ENCODE results near the gene TMEM181.

Gene TMEM181

GRCh38 chr6:158646023-158646910 is 86.4 kb downstream of the TMEM181 start:
- Histone ChIP-seq H3K79me2 (ENCODE audit: low read length) (peaks cover 16% of the 10 kb centered on the region), H3K27me3 (replicated peaks; ENCODE audit: insufficient read depth, low read length) (no peaks in the 10 kb centered on the region), H3F3A (ENCODE audit: insufficient read depth, low read length) (peaks cover 8% of the 10 kb centered on the region; the same call in 1 of the 2 replicates), H3K9me2 (replicated peaks; ENCODE audit: insufficient read depth, low read length) (no peaks in the 10 kb centered on the region), H3K27ac (ENCODE audit: low read length) (no peak overlapping the region), H4K20me1 (ENCODE audit: insufficient read depth, low read length) (no peaks in the 10 kb centered on the region; the same call in 1 of the 2 replicates), H3K4me2 (ENCODE audit: low read depth, low read length) (no peak overlapping the region), H3K9me3 (replicated peaks; ENCODE audit: insufficient read depth, low read length) (no peaks in the 10 kb centered on the region), H3K4me3 (ENCODE audit: low read length) (no peak overlapping the region), H3K9ac (ENCODE audit: low read length) (no peak overlapping the region), H3K4me1 (ENCODE audit: low read length) (peaks cover 8% of the 10 kb centered on the region; the same call in 1 of the 2 replicates), H2AFZ (ENCODE audit: low read length) (no peak overlapping the region), H3K36me3 (replicated peaks; ENCODE audit: insufficient read depth, low read length) (no peaks in the 10 kb centered on the region)
- TF ChIP-seq CTCF (IDR thresholded peaks at IDR 0.05; ENCODE audit: low read length) (no peak), EZH2phosphoT487 (IDR thresholded peaks at IDR 0.05; ENCODE audit: low read length) (no peak), EZH2 (optimal IDR thresholded peaks at IDR 0.05; ENCODE audit: low read depth, low read length) (no peak)
- no peak for DNase-seq

- peaks cover 8% of the 10 kb centered on the region; the same call in 1 of the 2 replicates for H3F3A ChIP-seq (ENCODE audit: insufficient read depth, low read length)
- H4K20me1 ChIP-seq (ENCODE audit: insufficient read depth, low read length): no peaks in the 10 kb centered on the region; the same call in 1 of the 2 replicates
- H3K9ac ChIP-seq (ENCODE audit: low read length): no peak overlapping the region
- H2AFZ ChIP-seq (ENCODE audit: low read length): no peak overlapping the region
- H3K4me1 ChIP-seq (ENCODE audit: low read length): peaks cover 8% of the 10 kb centered on the region; the same call in 1 of the 2 replicates
- no peaks in the 10 kb centered on the region for H3K36me3 ChIP-seq (replicated peaks; ENCODE audit: insufficient read depth, low read length)
- H3K9me3 ChIP-seq (replicated peaks; ENCODE audit: insufficient read depth, low read length): no peaks in the 10 kb centered on the region
- H3K27ac ChIP-seq (ENCODE audit: low read length): no peak overlapping the region
- TF ChIP-seq EZH2 (optimal IDR thresholded peaks at IDR 0.05; ENCODE audit: low read depth, low read length) (no peak), CTCF (IDR thresholded peaks at IDR 0.05; ENCODE audit: low read length) (no peak), EZH2phosphoT487 (IDR thresholded peaks at IDR 0.05; ENCODE audit: low read length) (no peak)
- H3K27me3 ChIP-seq (replicated peaks; ENCODE audit: insufficient read depth, low read length): no peaks in the 10 kb centered on the region
- H3K79me2 ChIP-seq (ENCODE audit: low read length): peaks cover 9% of the 10 kb centered on the region
- no peak for DNase-seq
- no peaks in the 10 kb centered on the region for H3K9me2 ChIP-seq (replicated peaks; ENCODE audit: insufficient read depth, low read length)
- H3K4me3 ChIP-seq (ENCODE audit: low read length): no peak overlapping the region
- no peak overlapping the region for H3K4me2 ChIP-seq (ENCODE audit: low read depth, low read length)
Measured at GRCh38 chr6:158647501-158647900, 87.6 kb downstream of the TMEM181 start.

- Histone ChIP-seq H3K9me2 (replicated peaks; ENCODE audit: insufficient read depth, low read length) (no peaks in the 10 kb centered on the region), H3K4me3 (ENCODE audit: low read length) (no peak overlapping the region), H2AFZ (ENCODE audit: low read length) (no peak overlapping the region), H3F3A (ENCODE audit: insufficient read depth, low read length) (peaks cover 15% of the 10 kb centered on the region), H3K79me2 (ENCODE audit: low read length) (peaks cover under 1% of the 10 kb centered on the region; the same call in 1 of the 2 replicates), H3K9ac (ENCODE audit: low read length) (no peak overlapping the region), H3K4me2 (ENCODE audit: low read depth, low read length) (no peak overlapping the region), H3K4me1 (ENCODE audit: low read length) (peaks cover 15% of the 10 kb centered on the region; the same call in 1 of the 2 replicates), H4K20me1 (ENCODE audit: insufficient read depth, low read length) (no peaks in the 10 kb centered on the region), H3K27ac (ENCODE audit: low read length) (no peak overlapping the region), H3K27me3 (replicated peaks; ENCODE audit: insufficient read depth, low read length) (no peaks in the 10 kb centered on the region), H3K9me3 (replicated peaks; ENCODE audit: insufficient read depth, low read length) (no peaks in the 10 kb centered on the region), H3K36me3 (replicated peaks; ENCODE audit: insufficient read depth, low read length) (no peaks in the 10 kb centered on the region)
- no peak for DNase-seq
- TF ChIP-seq EZH2phosphoT487 (IDR thresholded peaks at IDR 0.05; ENCODE audit: low read length) (no peak), CTCF (IDR thresholded peaks at IDR 0.05; ENCODE audit: low read length) (no peak), EZH2 (optimal IDR thresholded peaks at IDR 0.05; ENCODE audit: low read depth, low read length) (no peak)
Measured at GRCh38 chr6:158648682-158649131, 88.8 kb downstream of the TMEM181 start.

All from MM.1S (cell line).